ENCODE results near the gene FBRSL1.
"Not testable (repeated sequence)": the region's sequence is repeated elsewhere in the genome, so short reads cannot be mapped to it uniquely, and the experiment has no call there.

Gene FBRSL1

DNA sequence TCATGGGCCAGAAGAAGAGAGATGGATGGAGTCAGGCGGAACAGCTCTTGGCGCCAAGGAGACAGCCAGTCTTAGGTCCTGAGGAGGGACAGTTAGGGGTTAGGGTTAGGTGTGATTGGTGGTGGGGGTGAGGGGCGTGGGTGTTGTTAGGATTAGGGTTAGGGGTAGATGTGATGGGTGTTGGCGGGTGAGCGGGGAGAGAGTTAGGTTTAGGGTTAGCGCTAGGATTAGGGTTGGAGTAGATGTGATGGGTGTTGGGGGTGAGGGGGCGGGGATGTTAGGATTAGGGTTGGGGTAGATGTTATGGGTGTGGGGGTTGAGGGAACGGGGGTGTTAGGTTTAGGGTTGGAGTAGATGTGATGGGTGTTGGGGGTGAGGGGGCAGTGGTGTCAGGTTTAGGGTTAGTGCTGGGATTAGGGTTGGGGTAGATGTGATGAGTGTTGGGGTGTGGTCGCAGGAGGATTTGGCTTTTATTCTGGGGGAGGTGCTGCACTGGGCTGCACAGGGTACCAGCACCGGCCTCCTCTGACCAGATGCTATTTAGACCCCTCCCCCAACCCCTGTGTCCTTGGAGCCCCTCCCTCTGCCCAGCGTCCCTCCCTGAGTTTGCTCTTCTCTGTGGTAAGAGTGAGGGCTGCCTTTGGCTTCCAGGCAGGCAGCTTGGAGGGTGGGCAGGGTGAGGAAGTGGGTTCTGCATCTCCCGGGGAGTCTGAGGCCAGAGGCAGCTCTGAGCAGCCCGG is 35.6 kb upstream of the FBRSL1 start:
- DNase-seq: no peak

DNA sequence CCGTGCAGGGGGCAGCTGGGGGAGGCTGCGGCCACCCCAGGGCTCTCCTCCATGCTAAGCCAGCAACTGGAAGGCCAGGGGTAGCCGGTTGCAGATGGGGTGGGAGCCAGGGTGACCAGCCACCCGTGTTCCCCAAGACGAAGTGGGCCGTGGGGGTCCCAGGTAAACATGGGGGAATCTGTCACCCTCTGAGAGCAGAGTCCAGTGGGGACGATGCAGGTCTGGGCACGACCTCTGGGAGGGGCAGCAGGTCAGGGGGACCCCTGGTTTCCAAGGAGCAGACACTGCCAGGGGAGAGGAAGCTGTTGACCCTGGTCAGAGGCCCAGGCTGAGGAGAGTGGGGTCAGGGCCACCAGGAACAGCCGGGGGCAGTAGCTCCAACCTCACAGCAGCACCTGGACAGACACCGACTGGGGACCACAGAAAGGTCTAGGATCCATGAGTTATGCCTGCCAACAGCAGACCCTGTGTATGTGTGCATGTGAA is 35.0 kb upstream of the FBRSL1 start:
- DNase-seq: no peak

DNA sequence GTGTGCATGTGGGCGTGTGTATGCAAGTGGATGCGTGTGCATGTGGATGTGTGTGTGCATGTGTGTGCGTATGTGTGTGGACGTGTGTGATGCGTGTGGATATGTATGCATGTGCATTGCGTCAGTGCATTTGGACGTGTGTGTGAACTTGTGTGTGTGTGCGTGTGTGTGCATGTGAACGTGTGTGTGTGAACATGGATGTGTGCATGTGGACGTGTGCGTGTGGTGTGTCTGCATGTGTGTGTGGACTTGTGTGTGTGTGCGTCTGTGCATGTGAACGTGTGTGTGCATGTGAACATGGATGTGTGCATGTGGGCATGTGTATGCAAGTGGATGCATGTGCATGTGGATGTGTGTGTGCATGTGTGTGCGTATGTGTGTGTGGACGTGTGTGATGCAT is 34.4 kb upstream of the FBRSL1 start:
- DNase-seq: no peak

- DNase-seq: no peak
Observed at GRCh38 chr12:132456186-132456943, 33.6 kb upstream of the FBRSL1 start.

- DNase-seq: no peak
Observed at GRCh38 chr12:132456944-132457495, 32.9 kb upstream of the FBRSL1 start.

DNA sequence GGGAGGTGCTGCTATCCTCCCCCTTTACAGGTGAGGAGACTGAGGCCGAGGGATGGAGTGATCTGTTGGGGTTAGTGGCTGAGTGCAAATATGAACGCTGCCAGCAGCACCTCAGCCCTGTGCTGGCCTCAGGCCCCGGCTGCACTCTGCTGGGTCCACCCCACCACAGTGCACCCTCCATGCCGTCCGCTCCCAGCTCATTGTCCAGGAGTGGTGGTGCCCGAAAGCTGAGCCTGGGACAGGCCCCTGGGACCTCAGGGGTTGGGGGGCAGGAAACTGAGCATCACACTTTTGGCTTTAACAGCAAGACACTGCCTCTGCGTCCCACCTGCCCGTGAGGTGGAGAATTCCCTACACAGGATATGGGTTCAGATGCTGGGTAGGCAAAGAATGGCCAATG is 31.5 kb upstream of the FBRSL1 start:
- DNase-seq: no peak

DNA sequence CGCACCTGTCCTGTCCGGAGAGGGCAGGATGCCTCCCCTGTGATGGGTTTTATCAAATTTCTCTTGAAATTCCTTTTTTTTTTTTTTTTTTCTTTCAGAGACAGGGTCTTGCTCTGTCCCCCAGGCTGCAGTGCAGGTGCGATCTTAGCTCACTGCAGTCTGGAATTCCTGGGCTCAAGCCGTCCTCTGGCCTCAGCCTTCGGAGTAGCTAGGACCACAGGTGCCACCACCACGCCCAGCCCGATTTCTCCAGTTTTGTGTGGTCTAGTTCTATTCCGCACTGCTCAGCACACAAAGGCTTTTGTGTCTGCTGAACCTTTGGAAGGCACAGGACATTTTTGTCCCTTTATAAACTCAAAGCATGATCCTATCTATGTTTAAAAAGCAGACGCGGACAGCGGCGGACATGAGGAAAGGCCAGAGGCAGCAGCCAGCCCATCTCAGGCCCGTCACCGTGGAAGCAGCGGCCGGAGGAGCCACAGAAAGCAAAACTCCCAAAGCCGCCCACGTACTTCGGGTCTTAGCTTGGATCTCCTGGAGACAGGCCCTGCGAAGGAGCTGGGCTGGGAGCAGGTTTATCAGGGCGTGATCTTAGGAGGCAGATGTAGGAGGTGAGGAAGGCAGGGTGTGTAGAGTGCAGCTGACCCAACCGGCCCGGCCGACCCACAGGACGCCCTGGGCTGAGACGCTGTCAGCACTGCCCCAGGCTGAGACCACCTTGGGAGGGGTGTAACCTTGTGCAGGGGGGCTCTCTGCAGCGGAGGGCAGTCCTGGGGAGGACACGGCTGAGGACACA is 30.9 kb upstream of the FBRSL1 start:
- no peak for DNase-seq

GRCh38 chr12:132460571-132460970 is 29.4 kb upstream of the FBRSL1 start:
- DNase-seq: no peak

GRCh38 chr12:132461526-132461925 is 28.4 kb upstream of the FBRSL1 start:
- no peak for DNase-seq

- DNase-seq: no peak
Observed at GRCh38 chr12:132462788-132463187, 27.2 kb upstream of the FBRSL1 start.

DNA sequence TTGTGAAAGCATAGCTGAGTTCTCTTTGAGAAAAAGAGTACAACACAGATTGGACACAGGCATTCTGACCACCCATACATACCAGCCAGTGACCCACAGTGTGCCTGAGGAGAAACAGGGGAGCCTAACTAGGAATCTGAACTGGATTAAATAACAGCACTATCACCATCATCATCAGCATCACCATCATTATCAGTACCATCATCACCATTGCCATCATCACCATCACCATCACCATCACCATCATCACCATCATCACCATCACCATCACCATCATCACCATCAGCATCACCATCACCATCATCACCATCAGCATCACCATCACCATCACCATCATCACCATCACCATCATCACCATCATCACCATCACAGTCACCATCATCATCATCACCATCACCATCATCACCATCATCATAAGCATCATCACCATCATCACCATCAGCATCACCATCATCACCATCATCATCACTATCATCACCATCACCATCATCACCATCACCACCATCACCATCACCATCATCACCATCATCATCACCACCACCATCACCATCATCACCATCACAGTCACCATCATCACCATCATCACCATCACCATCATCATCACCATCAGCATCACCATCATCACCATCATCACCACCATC is 26.5 kb upstream of the FBRSL1 start:
- DNase-seq: not testable (repeated sequence)

DNA sequence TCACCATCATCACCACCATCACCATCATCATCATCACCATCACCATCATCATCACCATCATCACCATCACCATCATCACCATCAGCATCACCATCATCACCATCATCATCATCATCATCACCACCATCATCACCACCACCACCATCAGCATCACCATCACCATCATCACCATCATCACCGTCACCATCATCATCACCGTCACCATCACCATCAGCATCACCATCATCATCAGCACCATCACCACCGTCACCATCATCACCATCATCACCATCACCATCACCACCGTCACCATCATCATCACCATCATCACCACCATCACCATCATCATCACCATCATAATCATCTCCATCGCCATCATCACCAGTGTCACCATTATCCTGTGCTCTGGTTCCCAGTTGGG is 25.6 kb upstream of the FBRSL1 start:
- DNase-seq: not testable (repeated sequence)

DNA sequence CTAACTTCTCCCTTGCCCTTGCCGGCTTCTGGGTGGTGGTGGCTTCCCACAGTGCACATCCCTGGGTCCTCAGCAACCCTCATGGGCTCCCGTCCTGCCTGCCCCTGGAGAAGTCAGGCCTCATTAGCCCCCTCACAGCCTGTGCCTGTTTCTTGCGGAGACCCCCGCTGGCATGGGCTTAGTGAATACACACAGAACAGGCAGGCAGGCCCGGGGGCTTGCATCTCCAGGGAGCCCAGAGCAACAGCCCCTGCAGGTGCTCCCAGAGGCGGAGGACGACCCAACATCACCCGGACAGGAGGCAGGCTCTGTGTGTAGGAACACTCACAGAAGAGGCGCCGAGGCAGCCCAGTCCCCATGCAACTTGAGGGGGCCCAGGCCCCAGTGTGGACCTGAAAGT is 25.1 kb upstream of the FBRSL1 start:
- no peak for DNase-seq

DNA sequence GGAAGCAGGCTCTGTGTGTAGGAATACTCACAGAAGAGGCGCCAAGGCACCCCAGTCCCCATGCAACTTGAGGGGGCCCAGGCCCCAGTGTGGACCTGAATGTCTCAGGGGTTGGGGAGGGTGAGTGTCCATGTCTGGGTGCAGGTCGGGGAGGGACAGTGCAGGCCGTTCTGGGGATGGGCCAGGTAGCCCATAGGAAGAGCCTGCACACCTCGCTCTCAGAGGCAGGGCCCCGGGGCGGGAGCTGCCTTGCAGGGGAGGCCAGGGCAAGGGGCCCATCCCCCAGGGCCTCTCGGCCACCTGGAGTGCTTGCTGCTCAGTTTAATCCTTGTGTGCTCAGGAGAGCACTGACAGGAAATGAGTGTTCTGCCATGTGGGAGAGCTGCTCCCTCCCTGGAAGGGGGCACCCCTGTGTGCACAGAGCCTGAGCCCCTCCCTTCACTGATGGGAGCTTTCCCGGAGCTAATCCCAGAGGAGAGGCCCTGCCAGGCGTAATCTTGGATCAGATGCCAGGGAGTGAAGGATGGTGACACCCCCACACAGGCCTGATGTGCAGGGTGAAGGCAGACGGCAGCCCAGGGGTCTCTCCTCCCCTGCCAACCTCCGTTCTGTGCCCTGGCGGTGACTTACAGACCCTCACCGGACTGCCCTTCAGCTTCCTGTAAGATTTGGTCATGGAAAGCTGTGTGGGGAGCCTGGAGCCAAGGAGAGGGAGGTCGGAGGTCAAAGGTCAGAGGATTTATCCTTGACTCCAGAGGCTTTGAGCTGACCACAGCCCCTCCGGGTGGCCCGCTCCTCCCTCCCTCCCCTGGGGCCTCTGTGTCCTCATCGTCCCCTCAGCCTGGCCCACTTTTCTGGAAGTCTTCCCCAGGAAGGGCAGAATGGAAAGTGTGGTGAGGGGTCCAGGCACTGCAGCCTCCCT is 24.4 kb upstream of the FBRSL1 start:
- DNase-seq: no peak

DNA sequence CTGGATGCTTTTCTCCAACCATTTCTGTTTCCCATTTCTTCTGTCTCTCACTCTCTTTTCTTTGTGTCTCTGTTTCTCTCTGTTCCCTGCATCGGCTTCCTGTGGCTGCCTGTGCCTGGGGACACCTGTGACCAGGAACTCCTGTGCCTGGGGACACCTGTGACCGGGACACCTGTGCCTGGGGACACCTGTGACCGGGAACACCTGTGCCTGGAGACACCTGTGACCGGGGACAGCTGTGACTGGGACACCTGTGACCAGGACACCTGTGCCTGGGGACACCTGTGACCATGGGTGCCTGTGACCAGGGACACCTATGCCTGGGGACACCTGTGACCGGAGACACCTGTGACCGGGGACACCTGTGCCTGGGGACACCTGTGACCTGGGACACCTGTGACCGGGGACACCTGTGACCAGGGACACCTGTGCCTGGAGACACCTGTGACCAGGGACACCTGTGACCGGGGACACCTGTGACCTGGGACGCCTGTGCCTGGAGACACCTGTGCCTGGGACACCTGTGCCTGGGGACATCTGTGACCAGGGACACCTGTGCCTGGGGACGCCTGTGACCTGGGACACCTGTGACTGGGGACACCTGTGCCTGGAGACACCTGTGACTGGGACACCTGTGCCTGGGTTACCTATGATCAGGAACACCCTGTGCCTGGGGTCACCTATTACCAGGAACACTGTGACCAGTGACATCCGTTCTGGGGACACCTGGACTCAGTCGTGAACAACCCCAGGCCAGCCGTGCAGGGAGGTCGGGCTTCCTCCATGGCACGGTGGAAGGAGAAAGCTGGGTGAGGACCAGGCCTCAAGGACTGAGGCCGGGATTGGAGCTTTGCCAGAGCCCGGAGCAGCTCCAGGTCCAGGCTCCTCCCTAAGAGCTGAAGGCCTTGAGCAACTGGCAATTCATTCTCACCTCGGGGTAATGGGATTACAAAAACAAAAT is 23.4 kb upstream of the FBRSL1 start:
- no peak for DNase-seq

GRCh38 chr12:132467511-132467910 is 22.4 kb upstream of the FBRSL1 start:
- DNase-seq: no peak

DNA sequence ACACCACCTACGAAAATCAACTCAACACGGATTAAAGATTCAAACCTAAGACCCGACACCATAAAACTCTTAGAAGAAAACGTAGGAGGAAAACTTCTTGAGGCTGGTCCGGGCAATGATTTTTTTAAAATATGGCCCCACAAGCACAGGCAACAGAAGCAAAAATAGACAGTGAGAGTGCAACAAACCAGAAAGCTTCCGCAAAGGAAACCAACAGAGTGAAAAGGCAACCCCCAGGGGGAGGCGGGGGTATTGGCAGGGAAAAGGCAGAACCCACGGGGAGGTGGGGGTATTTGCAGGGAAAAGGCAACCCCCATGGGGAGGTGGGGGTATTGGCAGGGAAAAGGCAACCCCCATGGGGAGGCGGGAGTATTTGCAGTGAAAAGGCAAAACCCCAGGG is 20.5 kb upstream of the FBRSL1 start:
- no peak for DNase-seq

GRCh38 chr12:132470397-132470796 is 19.6 kb upstream of the FBRSL1 start:
- DNase-seq: no peak

GRCh38 chr12:132471011-132471857 is 18.7 kb upstream of the FBRSL1 start:
- DNase-seq: no peak

Measured in activated CD4-positive, alpha-beta T cell treated with anti-CD3 and anti-CD28 coated beads, Interleukin-2, amount 50 U/mL, for 16 hours (primary cell).